ENCODE measurements around the gene BTNL9. TPM values are rescaled to one million over a fixed set of nuclear protein-coding genes. Genes with fewer than 3 reads are reported as not detected.

The BTNL9 gene
- total RNA-seq, 3 donors from 2014 or later (not counting 1 experiment from before 2014, with no cell fraction given): 0.54 TPM; not detected in 2

GRCh38 chr5:181054138-181054537 lies 14.1 kb downstream of the BTNL9 start:
- no peaks in the 10 kb centered on the region for H3K36me3 Mint-ChIP-seq

GRCh38 chr5:181054871-181055459 lies 14.9 kb downstream of the BTNL9 start:
- peaks cover 64 to 81% of the 10 kb centered on the region in 2 donors for H3K27me3 Mint-ChIP-seq (ENCODE audit: low read depth in 2 of 2)
- no peaks in the 10 kb centered on the region for H3K36me3 Mint-ChIP-seq
- H3K27me3 ChIP-seq (ENCODE audit: control insufficient read depth, insufficient read depth, low read length): peaks cover 29% of the 10 kb centered on the region

More at GRCh38 chr5:181054138-181054537, 14.1 kb downstream of the BTNL9 start:
- intact Hi-C loops (cut with micrococcal nuclease): no loop called here
- peaks cover 32% of the 10 kb centered on the region for H3K27me3 ChIP-seq (ENCODE audit: control insufficient read depth, insufficient read depth, low read length)
- no peaks in the 10 kb centered on the region for H3K9me3 ChIP-seq (ENCODE audit: control insufficient read depth, insufficient read depth, low read length)
- DNase-seq (no peak), ATAC-seq (no peak)
- Mint-ChIP-seq H3K4me3 (peak overlapping the region; percentile 75), H3K27ac (no peak overlapping the region), H3K9me3 (no peaks in the 10 kb centered on the region), H3K4me1 (peaks cover 22% of the 10 kb centered on the region in 2 donors), H3K27me3 (ENCODE audit: low read depth in 2 of 2) (peaks cover 62 to 82% of the 10 kb centered on the region in 2 donors)
- WGBS (ENCODE audit: insufficient coverage): 28% methylated on average over 6 of the region's 7 CpGs
- H3K4me1 ChIP-seq (ENCODE audit: control insufficient read depth, insufficient read depth, low read length): peaks cover 8% of the 10 kb centered on the region
- no peak overlapping the region for H3K27ac ChIP-seq (ENCODE audit: low read length)
- H3K36me3 ChIP-seq (ENCODE audit: control insufficient read depth, insufficient read depth, low read length): no peaks in the 10 kb centered on the region
- TF ChIP-seq CTCF (IDR thresholded peaks at IDR 0.05): no peak
- no peak overlapping the region for H3K4me3 ChIP-seq (ENCODE audit: low read length)

DNA sequence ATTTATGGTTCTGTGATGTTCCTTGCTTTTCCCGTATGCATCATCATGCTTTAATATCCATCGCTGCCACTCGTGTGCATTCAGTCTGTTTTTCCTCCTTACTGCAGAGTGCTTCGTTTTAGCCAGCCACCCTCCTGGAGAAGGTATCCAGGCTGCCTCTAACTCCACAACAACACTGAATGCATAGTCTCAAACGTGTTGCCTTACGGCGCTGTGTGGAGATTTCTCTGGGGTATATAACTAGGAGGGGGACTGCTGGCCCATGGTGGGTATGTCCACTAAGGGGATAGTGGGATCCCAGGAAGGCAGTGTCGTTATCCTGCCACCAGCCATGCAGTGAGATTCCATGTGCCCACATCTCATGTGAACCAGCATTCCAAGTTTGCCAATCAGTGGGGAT lies 16.4 kb downstream of the BTNL9 start:
- no peak for TF ChIP-seq CTCF (IDR thresholded peaks at IDR 0.05)
- 84% methylated on average over 8 of the region's 8 CpGs for WGBS (ENCODE audit: insufficient coverage)
- ATAC-seq (no peak), DNase-seq (no peak)
- H3K4me3 ChIP-seq (ENCODE audit: low read length): no peak overlapping the region
- Mint-ChIP-seq H3K27me3 (ENCODE audit: low read depth in 2 of 2) (peaks cover 67 to 81% of the 10 kb centered on the region in 2 donors), H3K4me3 (no peak overlapping the region), H3K27ac (no peak overlapping the region), H3K4me1 (peaks cover 22% of the 10 kb centered on the region in 2 donors), H3K36me3 (no peaks in the 10 kb centered on the region), H3K9me3 (no peaks in the 10 kb centered on the region)
- no peaks in the 10 kb centered on the region for H3K36me3 ChIP-seq (ENCODE audit: control insufficient read depth, insufficient read depth, low read length)
- H3K27me3 ChIP-seq (ENCODE audit: control insufficient read depth, insufficient read depth, low read length): peaks cover 36% of the 10 kb centered on the region
- no peaks in the 10 kb centered on the region for H3K9me3 ChIP-seq (ENCODE audit: control insufficient read depth, insufficient read depth, low read length)
- intact Hi-C loops (cut with micrococcal nuclease): no loop called here
- H3K27ac ChIP-seq (ENCODE audit: low read length): no peak overlapping the region
- peaks cover 8% of the 10 kb centered on the region for H3K4me1 ChIP-seq (ENCODE audit: control insufficient read depth, insufficient read depth, low read length)

More at GRCh38 chr5:181054871-181055459, 14.9 kb downstream of the BTNL9 start:
- H3K27ac Mint-ChIP-seq: no peak overlapping the region
- no peak for ATAC-seq
- Histone ChIP-seq H3K4me1 (ENCODE audit: control insufficient read depth, insufficient read depth, low read length) (peaks cover 8% of the 10 kb centered on the region), H3K4me3 (ENCODE audit: low read length) (no peak overlapping the region), H3K27ac (ENCODE audit: low read length) (no peak overlapping the region), H3K9me3 (ENCODE audit: control insufficient read depth, insufficient read depth, low read length) (no peaks in the 10 kb centered on the region), H3K36me3 (ENCODE audit: control insufficient read depth, insufficient read depth, low read length) (no peaks in the 10 kb centered on the region)
- peaks cover 22% of the 10 kb centered on the region in 2 donors for H3K4me1 Mint-ChIP-seq
- peak overlapping the region; percentile 75 for H3K4me3 Mint-ChIP-seq
- no peaks in the 10 kb centered on the region for H3K9me3 Mint-ChIP-seq
- DNase-seq: no peak
- intact Hi-C loops (cut with micrococcal nuclease): no loop called here
- no peak for TF ChIP-seq CTCF (IDR thresholded peaks at IDR 0.05)
- 51% methylated on average over 7 of the region's 7 CpGs for WGBS (ENCODE audit: insufficient coverage)

- no peak overlapping the region for H3K4me3 Mint-ChIP-seq
- Histone ChIP-seq H3K27me3 (ENCODE audit: control insufficient read depth, insufficient read depth, low read length) (peaks cover 32% of the 10 kb centered on the region), H3K27ac (ENCODE audit: low read length) (no peak overlapping the region), H3K36me3 (ENCODE audit: control insufficient read depth, insufficient read depth, low read length) (no peaks in the 10 kb centered on the region), H3K9me3 (ENCODE audit: control insufficient read depth, insufficient read depth, low read length) (no peaks in the 10 kb centered on the region), H3K4me1 (ENCODE audit: control insufficient read depth, insufficient read depth, low read length) (peaks cover 7% of the 10 kb centered on the region), H3K4me3 (ENCODE audit: low read length) (no peak overlapping the region)
- peaks cover 13 to 14% of the 10 kb centered on the region in 2 donors for H3K4me1 Mint-ChIP-seq
- H3K9me3 Mint-ChIP-seq: no peaks in the 10 kb centered on the region
- WGBS (ENCODE audit: insufficient coverage): 77% methylated on average over 9 of the region's 9 CpGs
- intact Hi-C loops (cut with micrococcal nuclease): no loop called here
- no peak for ATAC-seq
- H3K27ac Mint-ChIP-seq: no peak overlapping the region
- TF ChIP-seq CTCF (IDR thresholded peaks at IDR 0.05): no peak
- no peaks in the 10 kb centered on the region for H3K36me3 Mint-ChIP-seq
- no peak for DNase-seq
- H3K27me3 Mint-ChIP-seq (ENCODE audit: low read depth in 2 of 2): peaks cover 73 to 88% of the 10 kb centered on the region in 2 donors
Measured at GRCh38 chr5:181058321-181058720, 18.3 kb downstream of the BTNL9 start.

Measured in natural killer cell (primary cell).